HG03135 (cell line): ENCODE data around the gene CLDND2.

Experiments used
- ATAC-seq: cut with Tn5 transposase; IDR thresholded peaks from one replicate; pipeline ENCODE4 v1.9.1; 2021; ENCODE audit warnings: mild to moderate bottlenecking, moderate library complexity; ENCODE audit not compliant: unreplicated experiment

CLDND2 gene

GRCh38 chr19:51337141-51337860 lies 31.5 kb downstream of the CLDND2 start:
- ATAC-seq: no peak

GRCh38 chr19:51333836-51334460 lies 34.9 kb downstream of the CLDND2 start:
- ATAC-seq: no peak

- no peak for ATAC-seq
Measured at GRCh38 chr19:51331716-51332115, 37.1 kb downstream of the CLDND2 start.

GRCh38 chr19:51331193-51331592 lies 37.6 kb downstream of the CLDND2 start:
- ATAC-seq: no peak

GRCh38 chr19:51330366-51330765 lies 38.4 kb downstream of the CLDND2 start:
- no peak for ATAC-seq

GRCh38 chr19:51329411-51329810 lies 39.4 kb downstream of the CLDND2 start:
- ATAC-seq: no peak

- no peak for ATAC-seq
Measured at GRCh38 chr19:51327066-51328001, 41.5 kb downstream of the CLDND2 start.

- no peak for ATAC-seq
Measured at GRCh38 chr19:51326216-51327065, 42.4 kb downstream of the CLDND2 start.

- ATAC-seq: no peak
Measured at GRCh38 chr19:51325161-51325976, 43.4 kb downstream of the CLDND2 start.

- no peak for ATAC-seq
Measured at GRCh38 chr19:51324167-51324481, 44.7 kb downstream of the CLDND2 start.

- ATAC-seq: no peak
Measured at GRCh38 chr19:51323481-51324166, 45.2 kb downstream of the CLDND2 start.

- no peak for ATAC-seq
Measured at GRCh38 chr19:51321799-51322198, 47.0 kb downstream of the CLDND2 start.

- no peak for ATAC-seq
Measured at GRCh38 chr19:51320280-51320657, 48.5 kb downstream of the CLDND2 start.

- no peak for ATAC-seq
Measured at GRCh38 chr19:51319649-51320279, 49.0 kb downstream of the CLDND2 start.

- no peak for ATAC-seq
Measured at GRCh38 chr19:51318687-51319648, 49.8 kb downstream of the CLDND2 start.

GRCh38 chr19:51317968-51318367 lies 50.8 kb downstream of the CLDND2 start:
- ATAC-seq: no peak

GRCh38 chr19:51317376-51317775 lies 51.4 kb downstream of the CLDND2 start:
- ATAC-seq: no peak
